LoVo (cell line): ENCODE measurements around the gene C4BPB.

Experiments used
- DNase-seq: peaks from one replicate; pipeline ENCODE4 v3.0.0-alpha.2; 2016; ENCODE audit warnings: low spot score

The C4BPB gene

DNA sequence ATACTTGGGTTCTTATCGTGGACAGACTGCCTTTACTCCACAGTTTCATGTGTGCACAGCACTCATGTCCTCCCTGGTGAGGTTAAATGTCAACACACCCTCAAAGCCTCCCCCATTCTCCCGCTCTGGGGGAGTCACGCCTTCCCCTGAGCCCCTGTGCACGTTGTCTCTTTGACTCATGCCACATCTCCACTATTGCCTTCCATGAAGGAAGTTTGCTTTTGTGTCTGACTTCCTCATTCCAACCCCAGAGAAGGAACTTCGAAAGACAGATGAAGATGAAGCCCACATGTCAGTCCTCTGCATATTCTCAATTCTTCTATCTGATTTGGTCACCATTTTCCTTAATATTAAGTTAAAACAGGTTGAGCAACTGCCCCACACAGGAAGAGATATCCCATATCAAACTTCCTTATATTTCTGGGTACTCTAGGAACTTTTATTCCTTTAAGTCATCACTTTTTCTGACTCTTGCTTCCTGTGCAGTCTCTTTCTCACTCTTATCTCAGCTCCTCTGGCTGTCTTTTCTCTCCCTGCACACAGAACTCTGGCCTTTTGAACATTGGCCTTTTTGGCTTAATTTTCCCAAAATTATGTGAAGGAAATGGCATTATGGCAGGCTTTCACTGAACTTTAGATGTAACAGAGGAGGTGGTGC, 56.9 kb downstream of the C4BPB start:
- no peak for DNase-seq
